Esophagus squamous epithelium (tissue), 5 donors: ENCODE measurements around the gene CUL3. TPM values are rescaled to one million over a fixed set of nuclear protein-coding genes. Genes with fewer than 3 reads are reported as not detected.
"Not testable (repeated sequence)": the region's sequence is repeated elsewhere in the genome, so short reads cannot be mapped to it uniquely, and the experiment has no call there.

Experiments
- DNase-seq: peaks from one replicate; lab custom pipeline; 2025; lab: John Stamatoyannopoulos, UW
- H3K27ac ChIP-seq, 4 donors: fragments of 200-600 bp; sonication (generic); one replicate each; pipeline ENCODE4 v1.5.1; 2016 to 2019; ENCODE audit warnings: mild to moderate bottlenecking in 1 of 4
- H3K27me3 ChIP-seq, 4 donors: fragments of 200-600 bp; sonication (generic); 1 replicate in 3 of 4; 2 replicates in 1 of 4; pipeline versions ENCODE4 v1.5.1 to v1.6.0; 2017 to 2021; ENCODE audit warnings: antibody characterized with exemption in 1 of 4
- H3K36me3 ChIP-seq, 3 donors: fragments of 200-600 bp; sonication (generic); one replicate each; pipeline ENCODE4 v1.5.1; 2016 to 2019
- H3K4me1 ChIP-seq, 3 donors: fragments of 200-600 bp; sonication (generic); one replicate each; pipeline ENCODE4 v1.5.1; 2017 to 2019
- H3K4me3 ChIP-seq, 4 donors: fragments of 200-600 bp; sonication (generic); 1 replicate in 3 of 4; 2 replicates in 1 of 4; pipeline ENCODE4 v1.5.1; 2016 to 2019; ENCODE audit warnings: mild to moderate bottlenecking in 2 of 4, moderate library complexity in 1 of 4
- H3K9me3 ChIP-seq, 3 donors: fragments of 200-600 bp; sonication (generic); one replicate each; pipeline ENCODE4 v1.5.1; 2016 to 2019
- CTCF ChIP-seq, 6 experiments: fragments of 450-650 bp in 4 of 6; fragments of 200-600 bp in 2 of 6; sonication (generic) in 2 of 6; IDR thresholded peaks; one replicate each; pipeline ENCODE4 v1.5.1; 2016 to 2019; ENCODE audit warnings: antibody characterized with exemption in 6 of 6, mild to moderate bottlenecking in 4 of 6, moderate library complexity in 4 of 6
- POLR2A ChIP-seq, 4 donors: fragments of 450-650 bp; IDR thresholded peaks; one replicate each; pipeline ENCODE4 v1.6.1; 2017; ENCODE audit warnings: antibody characterized with exemption in 4 of 4, mild to moderate bottlenecking in 4 of 4, moderate library complexity in 3 of 4
- WGBS, 2 donors: methylation state at CpG; one replicate each; pipeline ENCODE4 v1.1.5; 2018; 5-methylcytosine and 5-hydroxymethylcytosine counted together
- intact Hi-C: fragments of 100-400 bp; cut with DNase I; formaldehyde crosslinking; loops from one replicate; pipeline ENCODE4 v1.15.0; 2022
- total RNA-seq, 4 donors: library from RNA; depleted of rRNA; stranded (reverse); fragments of >200 nt; gene quantifications; one replicate each; pipeline ENCODE4 v1.1.0, GENCODE V29; 2016
- donor health status: DM: yes; HTN: yes; CAD: no.

CUL3 gene
- total RNA-seq, 4 donors from 2014 or later = 59.7 to 91.4 (median 85.2) TPM

- no peak overlapping the region for H3K4me3 ChIP-seq
- no peaks in the 10 kb centered on the region for H3K9me3 ChIP-seq
- intact Hi-C loops = no loop called here
- H3K27me3 ChIP-seq = no peaks in the 10 kb centered on the region
- H3K4me1 ChIP-seq = peaks cover 0 to 11% (median 1%) of the 10 kb centered on the region in 3 donors
- TF ChIP-seq POLR2A (IDR thresholded peaks at IDR 0.05) (no peak), CTCF (IDR thresholded peaks at IDR 0.05) (no peak)
- H3K27ac ChIP-seq = no peak overlapping the region
- no peaks in the 10 kb centered on the region for H3K36me3 ChIP-seq
- no peak for DNase-seq
- 50 to 55% methylated on average over 1 to 2 of the region's 2 CpGs for WGBS, 2 donors
Measured at GRCh38 chr2:224591220-224591619, 6.1 kb upstream of the CUL3 start.

DNA sequence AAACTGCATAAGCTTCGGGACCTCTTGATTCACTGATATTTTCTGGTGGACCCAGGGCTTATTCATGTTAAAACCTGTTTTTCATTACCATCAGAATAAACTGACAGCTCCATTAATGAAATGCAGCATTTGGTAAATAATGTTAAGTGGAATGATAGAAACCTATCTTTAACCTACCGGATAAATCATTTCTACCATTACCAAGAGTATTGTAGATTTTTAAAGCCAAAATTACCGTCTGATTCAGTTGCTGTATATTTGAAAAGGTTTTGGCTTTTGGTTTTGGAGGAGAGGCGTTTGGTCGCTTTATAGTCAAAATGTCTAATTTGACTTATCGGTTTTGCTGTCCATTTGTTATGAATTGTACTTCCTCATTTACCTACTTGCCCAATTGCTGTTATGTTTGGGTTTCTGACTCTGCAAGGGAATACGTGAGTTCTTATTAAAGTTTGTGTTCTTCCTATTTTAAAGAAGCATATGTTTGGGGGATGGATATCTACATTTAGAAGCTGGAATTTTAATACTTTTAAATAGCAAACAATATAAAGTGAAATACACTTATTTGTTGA, 1.0 kb upstream of the CUL3 start:
- DNase-seq = no peak
- H3K4me3 ChIP-seq = peak overlapping the region; percentile 76 to 91 (median 78)
- no peaks in the 10 kb centered on the region for H3K36me3 ChIP-seq
- no peaks in the 10 kb centered on the region for H3K27me3 ChIP-seq
- no peaks in the 10 kb centered on the region for H3K9me3 ChIP-seq
- 6 to 13% methylated on average over 7 of the region's 7 CpGs for WGBS, 2 donors
- intact Hi-C loops = loop anchor here (10.0 kb wide), 1 partner anchor 71 kb away; no protein-coding TSS in a partner anchor
- peak overlapping the region; percentile 95 to 99 (median 96) for H3K27ac ChIP-seq
- TF ChIP-seq POLR2A (IDR thresholded peaks at IDR 0.05) (no peak), CTCF (IDR thresholded peaks at IDR 0.05) (no peak)
- peaks cover 5 to 43% (median 17%) of the 10 kb centered on the region in 3 donors for H3K4me1 ChIP-seq

DNA sequence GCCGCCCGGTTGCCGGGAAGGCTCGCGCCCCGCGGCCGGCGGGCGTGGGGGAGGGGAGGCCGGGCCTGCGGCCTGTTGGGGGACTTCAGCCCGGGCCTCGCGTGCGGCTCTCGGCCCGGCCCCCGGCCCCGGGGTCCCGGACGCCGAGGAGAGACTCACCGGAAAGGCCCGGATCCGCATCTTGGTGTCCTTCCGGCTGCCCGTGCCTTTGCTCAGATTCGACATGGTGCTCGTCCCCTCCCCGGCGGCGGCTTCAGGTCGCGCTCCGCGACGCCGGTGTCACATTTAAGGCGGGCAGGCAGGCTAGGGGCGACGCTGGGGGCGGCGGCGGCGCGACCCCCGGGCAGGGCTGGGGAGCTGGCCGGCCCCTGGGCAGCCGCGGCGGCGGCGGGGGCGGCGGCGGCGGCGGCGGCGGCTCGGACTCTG, 365 bp downstream of the CUL3 start:
- H3K27ac ChIP-seq = peak overlapping the region; percentile 95 to 99 (median 96)
- H3K27me3 ChIP-seq = no peaks in the 10 kb centered on the region
- no peaks in the 10 kb centered on the region for H3K9me3 ChIP-seq
- intact Hi-C loops = loop anchor here (10.0 kb wide), 1 partner anchor 70 kb away; no protein-coding TSS in a partner anchor
- TF ChIP-seq CTCF (IDR thresholded peaks at IDR 0.05) (no peak), POLR2A (IDR thresholded peaks at IDR 0.05) (no peak)
- peak overlapping the region; percentile 76 to 91 (median 78) for H3K4me3 ChIP-seq
- WGBS, 2 donors = no CpG with 5 or more reads among the region's 62 CpGs
- peak; percentile 14 for DNase-seq
- no peaks in the 10 kb centered on the region for H3K36me3 ChIP-seq
- peaks cover 17 to 58% (median 30%) of the 10 kb centered on the region in 3 donors for H3K4me1 ChIP-seq

GRCh38 chr2:224584111-224584784, 915 bp downstream of the CUL3 start:
- Histone ChIP-seq H3K27ac (peak overlapping the region; percentile 95 to 99 (median 96)), H3K4me3 (peak overlapping the region; percentile 76 to 91 (median 78)), H3K36me3 (no peaks in the 10 kb centered on the region), H3K4me1 (peaks cover 22 to 63% (median 31%) of the 10 kb centered on the region in 3 donors), H3K9me3 (no peaks in the 10 kb centered on the region), H3K27me3 (no peaks in the 10 kb centered on the region)
- 0 to 2% methylated on average over 12 to 16 of the region's 50 CpGs for WGBS, 2 donors
- intact Hi-C loops = loop anchor here (10.0 kb wide), 1 partner anchor 69 kb away; no protein-coding TSS in a partner anchor
- no peak for DNase-seq
- no peak for TF ChIP-seq CTCF (IDR thresholded peaks at IDR 0.05)
- TF ChIP-seq POLR2A (IDR thresholded peaks at IDR 0.05) = no peak

- not testable (repeated sequence) for H3K36me3 ChIP-seq, H3K27me3 ChIP-seq, H3K27ac ChIP-seq, H3K9me3 ChIP-seq, DNase-seq
- Histone ChIP-seq H3K4me3 (peak overlapping the region; percentile 76 to 91 (median 78)), H3K4me1 (peaks cover 22 to 75% (median 31%) of the 10 kb centered on the region in 3 donors)
- intact Hi-C loops = loop anchor here (10.0 kb wide), 1 partner anchor 68 kb away; no protein-coding TSS in a partner anchor
- 92 to 93% methylated on average over 12 of the region's 14 CpGs for WGBS, 2 donors
Measured at GRCh38 chr2:224583033-224583432, 2.1 kb downstream of the CUL3 start.
